Esophagus squamous epithelium (tissue), 5 donors: Measurements from ENCODE around the gene ZRANB3. TPM values are rescaled to one million over a fixed set of nuclear protein-coding genes. Genes with fewer than 3 reads are reported as not detected.

ENCODE experiments used
- DNase-seq: peaks from one replicate; lab custom pipeline; 2025; lab: John Stamatoyannopoulos, UW
- H3K27ac ChIP-seq, 4 donors: fragments of 200-600 bp; sonication (generic); one replicate each; pipeline ENCODE4 v1.5.1; 2016 to 2019; ENCODE audit warnings: mild to moderate bottlenecking in 1 of 4
- H3K27me3 ChIP-seq, 4 donors: fragments of 200-600 bp; sonication (generic); 1 replicate in 3 of 4; 2 replicates in 1 of 4; pipeline versions ENCODE4 v1.5.1 to v1.6.0; 2017 to 2021; ENCODE audit warnings: antibody characterized with exemption in 1 of 4
- H3K36me3 ChIP-seq, 3 donors: fragments of 200-600 bp; sonication (generic); one replicate each; pipeline ENCODE4 v1.5.1; 2016 to 2019
- H3K4me1 ChIP-seq, 3 donors: fragments of 200-600 bp; sonication (generic); one replicate each; pipeline ENCODE4 v1.5.1; 2017 to 2019
- H3K4me3 ChIP-seq, 4 donors: fragments of 200-600 bp; sonication (generic); 1 replicate in 3 of 4; 2 replicates in 1 of 4; pipeline ENCODE4 v1.5.1; 2016 to 2019; ENCODE audit warnings: mild to moderate bottlenecking in 2 of 4, moderate library complexity in 1 of 4
- H3K9me3 ChIP-seq, 3 donors: fragments of 200-600 bp; sonication (generic); one replicate each; pipeline ENCODE4 v1.5.1; 2016 to 2019
- POLR2A ChIP-seq, 4 donors: fragments of 450-650 bp; IDR thresholded peaks; one replicate each; pipeline ENCODE4 v1.6.1; 2017; ENCODE audit warnings: antibody characterized with exemption in 4 of 4, mild to moderate bottlenecking in 4 of 4, moderate library complexity in 3 of 4
- WGBS, 2 donors: methylation state at CpG; one replicate each; pipeline ENCODE4 v1.1.5; 2018; 5-methylcytosine and 5-hydroxymethylcytosine counted together
- intact Hi-C: fragments of 100-400 bp; cut with DNase I; formaldehyde crosslinking; loops from one replicate; pipeline ENCODE4 v1.15.0; 2022
- total RNA-seq, 4 donors: library from RNA; depleted of rRNA; stranded (reverse); fragments of >200 nt; gene quantifications; one replicate each; pipeline ENCODE4 v1.1.0, GENCODE V29; 2016
- TF ChIP-seq, protein P1 (sequence below), 6 experiments: fragments of 450-650 bp in 4 of 6; fragments of 200-600 bp in 2 of 6; sonication (generic) in 2 of 6; IDR thresholded peaks; one replicate each; pipeline ENCODE4 v1.5.1; 2016 to 2019; ENCODE audit warnings: antibody characterized with exemption in 6 of 6, mild to moderate bottlenecking in 4 of 6, moderate library complexity in 4 of 6
- donor health status: DM: yes; HTN: yes; CAD: no.

The ZRANB3 gene
- total RNA-seq, 4 donors from 2014 or later = 0.61 to 4.5 (median 3.5) TPM

DNA sequence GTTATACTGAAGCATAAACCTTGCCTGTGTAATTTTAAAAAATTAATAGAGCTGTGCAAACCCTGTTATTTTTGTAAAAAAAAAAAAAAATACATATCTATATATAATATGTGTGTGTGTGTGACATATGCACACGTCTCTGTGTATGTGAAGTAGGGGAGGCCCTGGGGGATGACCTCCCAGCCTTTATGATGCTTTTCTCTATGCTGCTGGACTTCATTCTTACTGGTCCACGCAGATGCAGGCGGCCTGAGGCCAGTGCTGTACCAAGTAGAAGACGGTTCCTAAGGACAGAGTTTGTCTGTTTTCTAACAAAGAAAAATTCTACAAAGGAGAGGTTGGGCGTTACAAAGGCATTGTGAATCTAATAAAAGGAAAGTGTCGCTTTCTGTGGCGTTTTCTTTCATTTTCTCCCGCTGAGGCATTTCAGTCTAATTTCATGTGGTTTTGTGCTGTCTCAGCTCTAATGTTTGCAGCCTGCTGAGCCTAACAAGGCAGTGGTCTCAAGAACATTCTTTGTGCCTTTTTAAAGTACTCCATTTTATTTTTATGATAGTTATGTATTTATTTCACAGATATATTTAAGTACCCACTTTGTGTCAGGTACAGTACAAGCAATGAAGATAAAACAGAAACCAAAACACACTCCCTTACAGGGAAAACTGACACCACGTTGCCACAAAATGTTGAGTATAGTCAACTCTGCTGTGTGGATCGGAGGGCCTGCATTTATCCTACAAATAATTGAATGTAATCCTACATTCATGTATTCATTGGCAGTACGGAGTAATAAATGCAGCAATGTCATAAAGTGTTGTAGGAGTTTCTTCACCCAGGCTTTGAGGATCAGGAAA is 360.9 kb downstream of the ZRANB3 start:
- TF ChIP-seq POLR2A (IDR thresholded peaks at IDR 0.05) = no peak
- TF ChIP-seq, protein P1, sequence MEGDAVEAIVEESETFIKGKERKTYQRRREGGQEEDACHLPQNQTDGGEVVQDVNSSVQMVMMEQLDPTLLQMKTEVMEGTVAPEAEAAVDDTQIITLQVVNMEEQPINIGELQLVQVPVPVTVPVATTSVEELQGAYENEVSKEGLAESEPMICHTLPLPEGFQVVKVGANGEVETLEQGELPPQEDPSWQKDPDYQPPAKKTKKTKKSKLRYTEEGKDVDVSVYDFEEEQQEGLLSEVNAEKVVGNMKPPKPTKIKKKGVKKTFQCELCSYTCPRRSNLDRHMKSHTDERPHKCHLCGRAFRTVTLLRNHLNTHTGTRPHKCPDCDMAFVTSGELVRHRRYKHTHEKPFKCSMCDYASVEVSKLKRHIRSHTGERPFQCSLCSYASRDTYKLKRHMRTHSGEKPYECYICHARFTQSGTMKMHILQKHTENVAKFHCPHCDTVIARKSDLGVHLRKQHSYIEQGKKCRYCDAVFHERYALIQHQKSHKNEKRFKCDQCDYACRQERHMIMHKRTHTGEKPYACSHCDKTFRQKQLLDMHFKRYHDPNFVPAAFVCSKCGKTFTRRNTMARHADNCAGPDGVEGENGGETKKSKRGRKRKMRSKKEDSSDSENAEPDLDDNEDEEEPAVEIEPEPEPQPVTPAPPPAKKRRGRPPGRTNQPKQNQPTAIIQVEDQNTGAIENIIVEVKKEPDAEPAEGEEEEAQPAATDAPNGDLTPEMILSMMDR (IDR thresholded peaks at IDR 0.05) = no peak
- Histone ChIP-seq H3K4me3 (no peak overlapping the region), H3K27me3 (no peaks in the 10 kb centered on the region), H3K9me3 (no peaks in the 10 kb centered on the region), H3K27ac (no peak overlapping the region), H3K36me3 (peaks cover 5 to 99% (median 14%) of the 10 kb centered on the region in 3 donors), H3K4me1 (no peaks in the 10 kb centered on the region)
- intact Hi-C loops = no loop called here
- WGBS, 2 donors = 89% methylated on average over 11 of the region's 11 CpGs
- DNase-seq = no peak

DNA sequence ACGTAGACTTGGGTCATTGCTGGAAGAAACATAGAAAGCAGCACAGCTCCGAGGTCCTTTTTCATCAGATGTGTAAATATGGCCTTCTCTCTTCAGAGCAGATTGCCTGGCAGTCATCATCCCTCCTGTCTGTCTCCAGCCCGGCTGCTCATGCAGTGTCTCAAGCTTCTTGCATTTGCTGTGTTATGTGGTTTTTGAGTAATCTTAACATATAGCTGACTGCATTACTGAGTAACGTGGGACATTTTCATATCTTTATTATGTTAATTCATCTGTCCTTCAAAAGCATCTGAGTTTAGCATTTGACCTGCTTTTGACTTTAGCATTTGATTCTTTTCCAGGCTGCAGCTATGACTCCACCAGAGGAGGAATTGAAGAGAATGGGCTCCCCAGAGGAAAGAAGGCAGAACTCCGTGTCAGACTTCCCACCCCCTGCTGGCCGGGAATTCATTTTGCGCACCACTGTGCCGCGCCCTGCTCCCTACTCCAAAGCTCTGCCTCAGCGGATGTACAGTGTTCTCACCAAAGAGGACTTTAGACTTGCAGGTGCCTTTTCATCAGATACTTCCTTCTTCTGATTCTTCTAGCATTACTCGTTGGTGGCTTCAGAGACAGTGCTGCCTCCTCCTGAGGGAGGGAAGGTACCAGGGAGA is 362.7 kb downstream of the ZRANB3 start:
- H3K36me3 ChIP-seq = peaks cover 11 to 99% (median 17%) of the 10 kb centered on the region in 3 donors
- WGBS, 2 donors = 91 to 93% methylated on average over 10 to 11 of the region's 11 CpGs
- no peaks in the 10 kb centered on the region for H3K27me3 ChIP-seq
- intact Hi-C loops = no loop called here
- no peak overlapping the region for H3K4me3 ChIP-seq
- no peak overlapping the region for H3K27ac ChIP-seq
- no peaks in the 10 kb centered on the region for H3K9me3 ChIP-seq
- DNase-seq = no peak
- no peaks in the 10 kb centered on the region for H3K4me1 ChIP-seq
- no peak for TF ChIP-seq POLR2A (IDR thresholded peaks at IDR 0.05)
- TF ChIP-seq, protein P1 (IDR thresholded peaks at IDR 0.05) = peak in 1 of 6 experiments; percentile 4

DNA sequence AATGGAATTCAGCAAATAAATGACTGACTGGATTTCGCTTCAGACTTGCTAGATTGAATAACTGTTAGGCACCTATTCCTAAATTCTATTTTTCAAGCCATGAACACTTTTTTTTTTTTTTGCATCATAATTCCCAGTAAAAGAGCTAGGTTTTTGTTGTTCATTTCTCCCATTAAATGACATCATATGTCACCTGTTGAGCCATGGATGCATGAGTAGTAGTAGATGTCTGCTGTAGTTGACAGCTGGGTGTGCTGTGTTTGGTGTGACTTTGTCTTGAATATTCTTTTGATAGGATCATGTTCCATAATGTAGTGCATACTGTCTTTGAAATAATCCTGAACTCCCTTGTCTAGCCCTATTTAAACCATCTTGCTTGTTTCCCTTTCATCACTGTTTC is 363.7 kb downstream of the ZRANB3 start:
- no peak for TF ChIP-seq POLR2A (IDR thresholded peaks at IDR 0.05)
- TF ChIP-seq, protein P1 (IDR thresholded peaks at IDR 0.05) = no peak
- H3K9me3 ChIP-seq = no peaks in the 10 kb centered on the region
- H3K4me1 ChIP-seq = no peaks in the 10 kb centered on the region
- no peak overlapping the region for H3K27ac ChIP-seq
- H3K4me3 ChIP-seq = no peak overlapping the region
- intact Hi-C loops = no loop called here
- no peak for DNase-seq
- peaks cover 11 to 100% (median 20%) of the 10 kb centered on the region in 3 donors for H3K36me3 ChIP-seq
- H3K27me3 ChIP-seq = no peaks in the 10 kb centered on the region
- WGBS, 2 donors = 94 to 97% methylated on average over 1 of the region's 1 CpG

DNA sequence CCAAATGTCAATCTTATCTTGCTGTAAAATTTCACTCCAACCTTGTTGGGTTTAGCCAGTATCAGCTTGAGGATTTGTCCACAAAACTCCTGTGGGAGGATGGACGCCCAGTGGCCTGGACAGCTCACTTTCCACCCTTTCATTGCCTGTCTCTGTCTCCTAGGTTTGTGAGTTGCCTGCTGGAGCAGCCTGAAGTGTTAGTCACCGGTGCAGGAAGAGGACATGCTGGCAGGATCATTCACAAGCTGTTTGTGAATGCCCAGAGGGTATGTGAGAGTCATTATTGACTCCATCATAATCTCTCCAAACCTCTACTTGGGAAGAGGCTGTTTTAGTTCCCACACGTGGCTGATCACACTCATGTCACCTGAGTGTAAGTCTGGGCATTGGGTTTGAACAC is 366.6 kb downstream of the ZRANB3 start:
- no peak for TF ChIP-seq POLR2A (IDR thresholded peaks at IDR 0.05)
- TF ChIP-seq, protein P1 (IDR thresholded peaks at IDR 0.05) = no peak
- WGBS, 2 donors = 47 to 81% methylated on average over 2 to 3 of the region's 3 CpGs
- H3K36me3 ChIP-seq = peaks cover 11 to 89% (median 20%) of the 10 kb centered on the region in 3 donors
- no peaks in the 10 kb centered on the region for H3K27me3 ChIP-seq
- no peaks in the 10 kb centered on the region for H3K4me1 ChIP-seq
- H3K27ac ChIP-seq = no peak overlapping the region
- no peak overlapping the region for H3K4me3 ChIP-seq
- no peaks in the 10 kb centered on the region for H3K9me3 ChIP-seq
- intact Hi-C loops = no loop called here
- DNase-seq = no peak

DNA sequence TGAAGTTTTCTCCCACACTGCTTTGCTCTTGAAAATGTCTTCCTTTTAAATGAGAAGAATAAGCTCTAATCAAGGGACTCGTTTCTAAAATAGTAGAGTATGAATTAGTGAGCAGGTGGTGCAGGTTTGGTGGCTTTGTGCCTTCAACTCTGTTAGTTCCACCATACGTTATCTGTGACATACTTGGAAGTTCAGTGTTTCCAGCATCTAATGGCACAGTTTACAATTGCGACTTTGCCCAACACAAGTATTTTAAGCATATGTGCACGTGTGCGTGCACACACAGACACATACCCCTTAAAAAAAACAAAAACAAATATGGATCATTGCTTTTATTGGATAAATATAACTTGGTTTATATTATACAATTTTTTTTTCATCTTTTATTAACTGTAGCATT is 367.1 kb downstream of the ZRANB3 start:
- Histone ChIP-seq H3K27ac (no peak overlapping the region), H3K4me3 (no peak overlapping the region), H3K36me3 (peaks cover 11 to 89% (median 19%) of the 10 kb centered on the region in 3 donors), H3K9me3 (no peaks in the 10 kb centered on the region), H3K27me3 (no peaks in the 10 kb centered on the region), H3K4me1 (no peaks in the 10 kb centered on the region)
- TF ChIP-seq, protein P1 (IDR thresholded peaks at IDR 0.05) = no peak
- no peak for TF ChIP-seq POLR2A (IDR thresholded peaks at IDR 0.05)
- 88 to 93% methylated on average over 5 of the region's 5 CpGs for WGBS, 2 donors
- DNase-seq = no peak
- intact Hi-C loops = no loop called here
